CD4-positive, alpha-beta T cell treated with Interleukin-1 beta for 1 hour (primary cell): Measurements from ENCODE around the gene OSBPL6.
A peak's percentile ranks its signal among the peaks of the same experiment; 100 is the strongest.
"Not testable (repeated sequence)": the region's sequence is repeated elsewhere in the genome, so short reads cannot be mapped to it uniquely, and the experiment has no call there.

Source experiments
- DNase-seq, 2 donors: peaks; one replicate each; pipeline ENCODE4 v3.0.0-alpha.2; 2020 to 2022

The OSBPL6 gene

DNA sequence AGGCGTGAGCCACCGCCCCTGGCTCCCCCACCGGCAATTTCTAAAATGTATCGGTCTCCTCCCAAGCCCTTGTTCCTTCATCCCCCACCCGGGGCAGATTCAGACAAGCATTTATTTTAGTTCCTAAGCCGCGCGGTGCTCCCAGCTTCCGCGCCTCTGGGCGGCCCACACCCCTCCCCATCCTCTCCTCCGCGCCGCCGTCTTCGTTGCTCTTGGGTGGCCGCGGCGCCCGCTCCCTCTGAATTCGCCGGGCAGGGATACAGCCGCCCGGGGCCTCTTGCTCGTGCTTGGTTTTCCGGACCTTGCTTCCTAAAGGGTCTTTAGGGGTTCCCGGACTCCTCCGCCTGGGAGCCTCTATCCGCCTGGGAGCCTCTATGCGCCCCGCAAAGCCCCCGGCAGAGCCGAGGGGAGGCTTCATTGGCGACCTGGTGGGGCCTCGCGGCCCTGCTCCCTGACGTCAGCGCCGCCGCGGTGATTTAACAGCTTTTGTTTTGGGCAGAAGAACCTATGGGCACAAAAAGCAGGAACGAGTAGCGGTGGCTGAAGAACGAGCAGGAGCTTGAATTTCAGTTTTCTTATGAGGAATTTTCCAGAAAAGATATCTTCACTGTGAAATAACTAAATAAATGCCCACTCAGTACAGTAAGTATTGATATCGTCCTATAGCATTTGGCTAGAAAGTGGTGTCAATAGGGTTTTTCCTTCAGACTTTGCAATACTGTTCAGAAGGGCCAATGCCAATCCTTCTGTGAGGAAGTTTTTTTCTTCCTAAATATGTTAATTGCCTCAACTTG lies 219.4 kb downstream of the OSBPL6 start:
- peak; percentile 73 to 74 for DNase-seq

DNA sequence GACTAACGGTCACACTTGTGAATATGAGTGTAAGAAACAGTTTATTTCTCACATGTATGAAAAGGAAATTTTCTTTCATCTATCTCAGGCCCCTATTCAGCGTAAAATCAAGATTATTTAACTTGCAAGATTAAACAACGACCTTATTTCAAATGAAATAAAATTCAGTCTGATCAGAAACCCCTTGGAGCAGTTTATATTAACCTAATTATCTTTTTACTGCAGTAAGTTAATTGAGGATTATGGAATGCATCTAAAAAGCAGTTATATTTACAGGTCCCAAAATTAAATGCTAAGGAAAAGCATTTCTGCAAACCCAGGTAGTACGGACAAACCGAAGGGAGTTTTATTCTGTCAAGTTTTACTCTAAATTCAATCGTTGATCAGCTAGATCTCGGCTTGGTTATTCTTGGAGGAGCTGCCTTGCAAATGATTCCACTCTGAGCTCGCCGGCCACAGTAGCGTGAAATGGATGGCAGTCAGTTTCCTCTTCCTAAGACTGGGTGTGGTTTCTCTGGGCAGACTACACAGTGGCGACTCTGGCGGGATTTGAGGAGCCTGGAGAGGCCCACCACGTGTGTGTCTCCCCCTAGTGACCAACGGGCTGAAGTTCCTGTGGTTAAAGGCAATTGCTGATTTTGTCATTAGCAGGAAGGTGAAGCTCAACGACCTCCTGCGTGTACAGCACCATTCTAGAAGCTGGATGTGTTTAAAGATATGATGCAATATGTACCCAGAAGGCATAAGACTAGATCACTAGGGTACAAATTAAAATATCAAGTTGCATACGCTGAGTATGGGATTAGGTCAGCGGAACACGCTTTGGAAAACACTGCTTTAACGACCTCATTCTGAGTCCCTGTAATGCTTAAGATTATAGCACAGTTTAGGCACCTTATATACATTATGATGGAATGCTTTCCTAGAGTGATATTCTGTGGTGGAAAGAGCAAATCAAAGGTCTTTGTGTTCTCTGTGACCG lies 220.2 kb downstream of the OSBPL6 start:
- DNase-seq = peak; percentile 82

DNA sequence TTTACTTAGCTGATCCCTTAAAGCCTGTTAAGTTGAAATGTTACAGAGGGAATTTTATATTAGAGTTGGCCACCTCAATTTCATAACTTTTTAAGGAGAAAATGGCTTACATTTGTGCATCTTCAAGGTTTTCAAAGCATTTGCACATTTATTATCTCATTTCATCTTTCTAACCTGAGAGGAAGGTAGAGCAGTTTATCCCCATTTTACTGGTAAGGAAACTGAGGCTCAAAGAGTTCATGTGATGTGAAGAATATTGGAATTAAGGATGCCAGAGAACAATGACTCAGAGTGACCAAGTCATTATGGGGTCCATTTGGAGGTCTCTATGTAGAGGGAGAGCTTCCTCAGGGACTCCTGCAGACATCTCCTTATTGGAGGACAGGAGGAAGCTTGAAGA lies 221.7 kb downstream of the OSBPL6 start:
- no peak for DNase-seq

DNA sequence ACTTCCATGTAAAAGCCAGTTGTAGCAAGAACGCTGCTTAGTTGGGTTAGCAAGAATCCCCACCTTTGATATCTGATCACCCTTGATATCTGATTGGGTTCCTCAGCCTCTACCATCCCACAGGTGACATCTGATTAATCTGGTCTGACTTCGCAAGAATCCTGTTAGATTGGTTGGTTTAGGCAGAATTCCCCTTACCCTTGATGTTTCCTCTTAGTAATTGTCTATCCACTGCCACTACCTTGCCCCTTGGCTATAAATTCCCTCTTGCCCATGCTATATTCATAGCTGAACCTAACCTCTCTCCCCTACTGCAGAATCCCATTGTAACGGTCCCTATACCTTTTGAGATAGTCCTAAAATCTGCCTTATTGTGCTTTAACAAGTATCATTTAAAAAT lies 223.6 kb downstream of the OSBPL6 start:
- no peak for DNase-seq

DNA sequence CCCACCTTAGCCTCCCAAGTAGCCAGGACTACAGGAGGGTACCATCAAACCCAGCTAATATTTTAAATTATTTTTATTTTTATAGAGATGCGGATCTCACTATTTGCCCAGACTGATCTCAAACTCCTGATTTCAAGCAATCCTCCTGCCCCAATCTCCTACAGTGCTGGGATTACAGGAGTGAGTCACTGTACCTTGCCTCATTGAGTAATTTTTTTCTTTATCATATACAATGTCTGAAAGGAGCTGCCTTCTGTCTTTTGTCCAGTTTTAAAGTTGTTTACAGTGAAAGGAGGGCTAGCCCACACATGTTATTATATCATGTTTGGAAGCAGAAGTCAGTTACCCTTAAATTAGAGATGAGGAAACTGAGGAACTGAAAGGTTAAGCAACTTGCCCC lies 224.1 kb downstream of the OSBPL6 start:
- no peak for DNase-seq

DNA sequence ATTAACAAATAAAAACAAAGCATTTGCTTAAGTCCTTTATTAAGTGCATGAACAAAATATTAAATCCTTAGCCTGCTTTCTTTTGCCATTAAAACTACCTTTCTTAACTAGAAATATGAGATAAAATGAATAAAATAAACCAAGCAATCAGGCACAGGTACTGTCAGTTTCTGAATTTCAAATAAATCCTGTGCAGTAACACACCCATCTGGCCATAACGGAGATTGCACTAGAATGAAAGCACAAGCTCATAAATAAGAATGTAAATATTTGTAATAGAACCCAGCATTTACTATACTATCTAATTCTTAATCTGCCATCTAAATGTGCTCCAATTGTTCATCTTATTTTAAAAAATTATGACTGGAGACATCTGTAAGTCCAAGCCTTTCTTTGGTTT lies 224.8 kb downstream of the OSBPL6 start:
- DNase-seq = no peak

DNA sequence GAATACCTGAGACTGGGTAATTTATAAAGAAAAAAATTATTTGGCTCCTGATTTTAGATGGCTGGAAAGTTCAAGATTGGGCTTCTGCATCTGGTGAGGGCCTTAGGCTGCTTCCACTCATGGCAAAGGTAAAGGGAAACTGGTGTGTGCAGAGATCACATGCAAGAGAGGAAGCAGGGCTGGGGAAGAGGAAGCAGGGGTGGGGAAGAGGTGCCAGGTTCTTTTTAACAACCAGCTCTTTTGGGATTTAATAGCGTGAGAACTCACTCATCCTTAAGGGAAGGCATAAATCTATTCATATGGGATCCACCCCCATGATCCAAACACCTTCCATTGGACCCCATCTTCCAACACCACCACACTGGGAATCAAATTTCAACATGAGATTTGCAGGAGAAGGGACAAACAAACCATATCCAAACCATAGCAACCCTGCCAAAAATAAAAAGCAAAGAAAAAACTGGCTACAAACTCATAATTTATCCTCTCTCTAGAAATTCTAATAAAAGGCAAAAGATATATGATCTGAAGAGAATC lies 226.2 kb downstream of the OSBPL6 start:
- DNase-seq = no peak

DNA sequence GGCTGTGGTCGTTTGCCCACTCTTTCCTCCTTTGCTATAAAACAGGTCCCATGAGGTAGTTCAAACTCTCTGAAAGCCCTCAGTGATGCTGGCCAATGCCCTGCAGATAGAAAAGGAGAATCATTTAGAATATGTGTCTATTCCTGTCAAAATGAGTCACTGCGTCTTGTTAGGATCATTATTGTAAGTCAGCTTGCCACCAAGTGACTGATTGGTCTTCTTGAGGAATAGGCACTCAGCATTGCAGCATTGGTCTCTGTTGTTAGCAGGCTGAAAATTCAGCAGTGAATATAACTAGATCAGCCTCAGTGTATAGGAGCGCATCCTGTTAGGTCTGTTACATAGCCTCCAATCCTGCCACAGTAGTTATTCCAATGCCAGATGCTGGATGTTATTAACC lies 227.8 kb downstream of the OSBPL6 start:
- no peak for DNase-seq

DNA sequence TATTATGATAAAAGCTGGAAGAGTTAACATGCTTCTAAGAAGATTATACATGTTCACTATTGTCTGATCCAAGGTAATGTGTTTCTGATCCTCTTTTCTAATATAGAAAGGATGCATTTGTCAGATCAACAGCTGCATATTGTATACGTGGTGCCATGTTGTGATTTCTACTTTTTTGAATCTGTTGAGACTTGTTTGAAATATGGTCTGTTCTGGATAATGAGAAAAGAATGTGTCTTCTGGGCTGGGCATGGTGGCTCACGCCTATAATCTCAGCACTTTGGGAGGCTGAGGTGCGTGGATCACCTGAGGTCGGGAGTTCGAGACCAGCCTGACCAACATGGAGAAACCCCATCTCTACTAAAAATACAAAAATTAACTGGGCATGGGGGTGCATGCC lies 229.4 kb downstream of the OSBPL6 start:
- DNase-seq = not testable (repeated sequence)

DNA sequence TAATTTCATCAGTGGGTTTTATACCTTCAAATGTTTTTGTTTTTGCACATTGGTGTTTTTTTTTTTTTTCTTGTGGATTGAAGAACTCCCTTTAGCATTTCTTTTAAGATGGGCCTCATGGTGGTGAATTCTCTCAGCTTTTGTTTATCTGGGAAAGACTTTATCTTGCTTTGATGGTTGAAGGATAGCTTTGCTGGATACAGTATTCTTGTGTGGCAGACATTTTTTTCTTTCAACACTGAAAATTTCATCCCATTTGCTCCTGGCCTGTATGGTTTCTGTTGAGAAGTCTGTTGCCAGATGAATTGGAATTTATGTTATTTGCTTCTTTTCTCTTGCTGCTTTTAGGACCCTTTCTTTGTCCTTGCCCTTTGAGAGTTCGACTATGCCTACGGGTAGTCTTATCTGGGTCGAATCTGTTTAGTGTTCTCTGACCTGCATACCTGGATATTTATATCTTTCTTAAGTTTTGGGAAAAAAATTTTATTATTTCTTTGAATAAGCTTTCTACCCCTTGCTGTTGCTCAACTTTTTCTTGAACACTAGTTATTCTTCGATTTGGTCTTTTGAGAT lies 231.0 kb downstream of the OSBPL6 start:
- no peak for DNase-seq

DNA sequence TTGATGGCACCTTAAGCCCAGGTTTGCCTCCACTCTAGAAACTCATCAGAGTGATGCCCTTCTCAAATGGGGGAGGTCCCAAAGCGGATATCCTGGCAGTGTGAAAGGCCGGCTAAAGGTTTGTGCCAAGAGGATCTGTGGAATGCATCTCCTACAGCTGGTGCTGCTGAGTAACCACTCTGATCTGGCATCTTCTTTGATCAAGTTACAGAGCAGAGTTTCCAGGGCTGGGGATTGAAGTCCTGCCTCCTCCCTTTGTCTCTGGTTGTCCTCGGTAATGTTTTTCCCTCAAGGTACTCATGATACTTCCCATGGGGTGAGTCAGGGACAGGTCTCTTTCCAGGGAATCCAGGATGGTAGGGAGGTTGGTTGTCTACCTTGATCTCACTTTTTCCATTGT lies 232.1 kb downstream of the OSBPL6 start:
- no peak for DNase-seq

DNA sequence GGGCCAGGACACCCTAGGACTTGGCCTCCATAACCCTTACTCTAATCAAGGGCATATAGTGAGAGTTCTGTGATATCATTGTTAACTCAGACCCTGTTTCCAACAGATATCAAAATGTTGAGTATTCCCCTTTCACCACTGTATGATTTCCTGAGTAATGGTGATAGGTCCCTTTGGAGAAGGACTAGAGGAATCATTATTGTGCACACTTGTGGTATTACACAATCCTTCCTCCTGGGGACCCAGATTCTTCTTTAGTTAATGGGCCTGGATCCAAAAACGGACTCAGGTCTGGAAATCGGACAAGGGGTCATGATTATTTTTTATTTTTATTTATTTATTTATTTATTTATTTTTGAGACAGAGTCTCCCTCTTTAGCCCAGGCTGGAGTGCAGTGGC lies 233.1 kb downstream of the OSBPL6 start:
- no peak for DNase-seq

DNA sequence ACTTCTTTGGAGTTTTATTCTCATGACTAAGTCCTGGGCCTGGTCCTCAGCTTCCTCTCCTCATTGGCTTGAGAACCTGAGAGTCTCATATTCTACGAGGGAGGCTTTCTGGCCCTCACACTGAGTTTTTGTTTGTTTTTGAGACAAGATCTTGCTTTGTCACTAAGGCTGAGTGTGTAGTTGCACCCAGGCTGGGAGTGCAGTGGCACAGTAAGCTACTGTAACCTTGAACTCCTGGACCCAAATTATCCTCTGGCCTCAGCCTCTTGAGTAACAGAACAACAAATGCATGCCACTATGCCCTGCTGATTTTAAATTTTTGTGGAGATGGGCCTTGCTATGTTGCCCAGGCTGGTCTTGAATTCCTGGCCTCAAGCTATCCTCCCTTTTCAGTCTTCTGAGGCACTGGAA lies 234.1 kb downstream of the OSBPL6 start:
- DNase-seq = no peak

DNA sequence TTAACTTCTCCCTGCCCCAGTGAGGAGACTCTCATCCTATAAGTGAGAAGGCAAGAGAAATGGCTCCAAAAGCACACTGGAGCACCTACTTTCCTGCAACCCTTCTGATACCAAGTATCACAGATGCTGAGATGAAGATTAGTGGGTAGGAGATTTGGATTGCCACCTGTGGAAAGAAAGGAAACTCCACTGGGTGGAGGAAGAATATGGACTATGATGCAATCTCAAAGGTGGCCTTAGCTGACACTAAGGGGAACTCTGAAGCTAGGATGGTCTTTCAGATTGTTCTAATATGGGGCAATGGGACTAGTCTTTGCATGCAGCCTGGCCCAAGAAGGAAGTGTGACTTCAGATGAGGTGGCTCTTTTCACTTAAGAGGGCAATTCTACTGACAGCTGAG lies 235.0 kb downstream of the OSBPL6 start:
- DNase-seq = no peak

DNA sequence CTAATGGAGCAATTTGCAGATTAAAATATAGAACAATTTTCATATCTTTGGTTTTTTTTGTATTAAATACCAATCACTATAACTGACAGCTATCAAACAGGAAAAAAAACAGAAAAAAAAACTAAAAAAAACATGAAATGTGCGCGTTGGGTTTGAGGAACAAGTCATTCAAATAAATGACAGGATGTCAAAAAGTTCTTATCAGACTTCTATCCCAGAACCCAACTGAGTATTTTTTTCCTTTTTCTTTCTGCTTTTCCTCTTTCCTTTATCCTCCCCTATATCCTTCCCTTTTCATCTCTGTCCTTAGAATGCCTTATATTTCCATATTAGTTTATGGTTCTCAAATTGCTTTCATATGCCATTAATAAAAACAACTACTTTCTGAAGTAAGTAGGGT lies 242.3 kb downstream of the OSBPL6 start:
- no peak for DNase-seq

DNA sequence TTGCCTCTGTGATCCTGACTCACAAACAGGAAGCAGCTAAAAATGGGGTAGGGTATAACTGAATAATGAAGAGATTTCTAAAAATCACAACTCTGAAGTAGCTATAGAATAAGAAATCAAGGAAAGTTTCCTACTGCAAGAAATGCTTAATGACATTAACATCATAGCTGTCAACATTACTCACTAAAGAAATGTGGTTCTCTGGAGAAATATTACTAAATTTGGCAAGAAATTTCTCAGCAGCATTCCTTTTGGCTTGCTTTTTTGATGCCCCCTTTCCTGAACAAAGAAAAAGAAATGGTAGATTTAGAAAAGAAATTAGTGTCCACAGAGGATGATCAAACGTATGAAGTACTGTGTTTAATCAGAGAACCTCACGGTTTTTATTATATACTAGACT lies 247.1 kb downstream of the OSBPL6 start:
- no peak for DNase-seq

DNA sequence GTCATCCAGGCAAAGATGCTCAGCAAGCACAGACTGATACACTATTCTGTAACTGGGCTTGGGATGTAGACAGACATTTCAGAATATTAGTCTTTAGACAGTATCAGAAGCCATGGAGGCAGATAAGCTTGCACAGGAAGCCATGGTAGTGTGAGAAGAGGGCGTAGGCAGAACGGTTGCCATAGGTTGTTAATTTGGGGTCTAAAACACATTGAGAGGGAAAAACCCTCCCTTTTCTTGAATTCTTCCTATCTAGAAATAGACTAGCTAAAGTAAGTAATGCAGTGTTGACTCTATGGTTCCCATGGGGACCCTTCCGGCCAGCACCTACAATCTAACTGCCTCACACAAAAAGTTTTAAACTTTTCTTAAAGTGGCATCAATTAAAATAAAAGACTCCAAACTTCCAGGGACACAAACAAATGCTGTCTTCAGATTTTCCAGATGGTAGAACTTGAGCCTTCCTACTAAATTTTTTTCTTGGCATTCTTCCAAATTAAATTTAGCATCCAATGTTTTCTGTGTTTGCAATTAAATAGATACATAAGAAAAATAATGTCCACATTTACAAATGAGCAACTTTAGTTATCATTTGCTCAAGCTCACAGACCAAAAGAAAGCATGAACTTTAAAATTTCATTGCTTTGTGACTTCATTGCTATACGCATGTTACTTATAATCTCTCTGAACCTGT lies 254.8 kb downstream of the OSBPL6 start:
- DNase-seq = peak in 1 of 2 donors; percentile 7

DNA sequence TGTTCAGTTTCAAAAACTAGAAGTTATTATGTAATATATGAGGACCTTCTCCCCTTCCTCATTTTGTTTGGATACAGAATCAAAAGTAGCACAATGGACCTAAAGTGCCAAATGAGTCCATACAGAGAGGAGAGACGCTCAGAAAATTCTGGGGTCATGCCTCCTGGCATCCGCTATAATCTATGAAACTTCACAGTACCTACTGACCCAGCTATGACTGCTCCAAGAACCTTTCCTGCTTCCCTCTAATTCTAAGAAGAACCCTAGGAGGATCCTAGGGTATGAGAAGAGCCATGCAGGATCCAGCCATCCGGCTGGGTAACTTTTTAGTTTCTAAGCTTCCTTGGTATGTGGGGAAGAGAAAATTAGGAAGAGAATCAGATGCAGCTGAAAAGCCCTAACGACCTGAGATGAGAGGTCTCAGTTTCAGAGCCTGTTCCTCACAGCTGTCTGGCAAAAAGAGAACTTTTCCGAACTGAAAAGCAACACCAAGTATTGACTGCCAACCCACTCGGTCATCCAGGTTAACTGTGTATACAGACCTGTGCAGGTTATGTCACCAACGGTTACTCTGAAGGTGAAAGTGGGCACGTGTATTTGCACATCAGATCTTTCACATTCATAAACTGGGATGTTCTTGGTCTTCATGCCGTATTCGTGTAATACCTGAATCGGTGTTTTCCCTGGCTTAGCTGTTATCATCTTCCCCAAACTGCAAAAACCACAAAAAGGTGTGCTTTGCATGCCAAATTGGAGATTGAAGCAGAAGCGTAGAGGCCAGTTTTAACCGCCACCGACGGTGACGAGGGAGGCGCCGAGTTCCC lies 255.6 kb downstream of the OSBPL6 start:
- peak in 1 of 2 donors; percentile 79 for DNase-seq

DNA sequence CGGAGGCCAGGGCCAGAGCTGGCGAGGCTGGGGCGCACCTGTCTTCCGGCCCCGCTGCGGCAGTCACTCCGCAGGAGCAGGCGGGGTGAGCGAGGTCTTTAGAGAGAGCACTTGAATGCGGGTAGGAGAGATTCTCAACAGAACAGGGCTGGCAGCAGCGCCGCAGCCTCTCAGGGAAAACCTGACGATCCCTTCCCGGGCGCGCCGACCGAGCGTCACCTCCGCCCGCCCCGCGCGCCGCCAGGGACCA lies 256.1 kb downstream of the OSBPL6 start:
- DNase-seq = peak in 1 of 2 donors; percentile 80

DNA sequence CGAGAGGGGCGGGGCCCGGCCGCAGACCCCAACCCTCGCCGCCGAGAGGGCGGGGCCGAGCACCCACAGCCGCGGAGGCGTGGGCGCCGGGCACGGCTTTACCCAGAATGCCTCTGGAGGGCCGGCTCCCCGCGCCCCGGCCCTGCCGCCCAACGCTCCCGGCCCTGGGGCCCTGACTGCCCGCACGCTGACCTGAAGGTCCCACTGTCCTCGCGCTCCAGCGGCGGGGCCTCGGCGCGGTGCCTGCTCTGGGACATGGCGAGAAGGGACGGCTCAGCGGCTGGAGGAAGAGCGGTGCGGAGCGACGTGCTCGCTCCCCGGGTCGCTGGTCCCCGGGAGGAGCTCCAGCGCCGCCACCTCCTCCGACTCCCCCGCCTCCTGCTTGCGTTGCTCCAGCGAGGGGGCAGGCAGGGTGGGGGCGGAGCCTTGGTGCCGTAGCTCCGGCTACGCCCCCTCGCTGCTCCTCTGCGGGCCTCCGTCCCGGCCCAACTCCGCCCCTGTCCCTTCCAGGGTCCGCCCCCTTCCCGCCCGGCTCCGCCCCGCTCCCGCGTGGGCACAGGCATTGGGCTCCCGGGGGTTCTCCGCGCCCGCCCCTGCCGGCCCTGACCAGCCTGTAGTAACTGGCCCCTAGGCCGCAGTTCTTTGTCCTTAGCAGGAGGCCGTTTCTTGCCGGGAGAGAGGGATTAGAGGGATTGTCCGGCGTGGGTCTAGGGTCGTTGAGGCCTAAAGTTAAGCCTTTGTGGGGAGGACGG lies 256.6 kb downstream of the OSBPL6 start, which contains the start of the genes PJVK and PRKRA:
TSS of gene PJVK (plus strand) at position 605 of the 752 bp plus-strand sequence. CDS start 2,032 bp downstream, outside the sequence.
TSS of gene PRKRA (minus strand) at position 402 of the 752 bp plus-strand sequence. CDS start at position 257, 145 bp downstream.
- peak; percentile 95 to 96 for DNase-seq

DNA sequence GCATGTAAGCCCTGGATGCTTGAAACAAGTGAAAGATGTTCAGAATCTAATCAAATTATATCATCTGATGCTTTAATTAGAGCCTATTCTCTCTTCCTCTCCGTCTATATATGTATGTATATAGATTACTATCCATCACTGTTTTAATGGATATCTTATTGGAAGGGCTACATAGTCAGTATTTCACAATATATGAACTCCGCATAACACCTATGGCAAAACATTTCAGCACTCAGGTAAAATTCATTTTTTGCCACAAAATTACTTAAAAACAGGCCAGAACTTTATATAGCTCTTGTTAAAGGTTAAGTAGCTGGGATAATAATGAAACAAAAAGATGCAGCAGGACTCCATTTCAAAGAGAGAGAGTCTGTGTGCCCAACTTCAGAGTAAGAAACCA lies 258.0 kb downstream of the OSBPL6 start:
- DNase-seq = no peak
